ENCODE results near the gene BCL11B. TPM values are rescaled to one million over a fixed set of nuclear protein-coding genes. Genes with fewer than 3 reads are reported as not detected.

Gene BCL11B
- total and polyA plus RNA-seq, 12 donors = 0.03 to 1.9 (median 0.11) TPM; not detected in 2

- peaks cover 0 to 40% (median 22%) of the 10 kb centered on the region in 7 donors for H3K27me3 ChIP-seq
- no peak for TF ChIP-seq CTCF (IDR thresholded peaks at IDR 0.05)
- intact Hi-C loops (cut with DNase I) = no loop called here
Observed at GRCh38 chr14:99315197-99315596, 43.2 kb upstream of the BCL11B start.

GRCh38 chr14:99314623-99315022 is 42.6 kb upstream of the BCL11B start:
- Histone ChIP-seq H3K27ac (no peak overlapping the region), H3K4me1 (no peaks in the 10 kb centered on the region), H3K4me3 (no peak overlapping the region), H3K9me3 (peaks cover 0 to 25% (median 0%) of the 10 kb centered on the region in 11 donors), H3K27me3 (peaks cover 0 to 35% (median 17%) of the 10 kb centered on the region in 7 donors), H3K36me3 (no peaks in the 10 kb centered on the region)
- TF ChIP-seq CTCF (IDR thresholded peaks at IDR 0.05) = no peak
- DNase-seq (no peak), ATAC-seq (no peak)
- 67 to 68% methylated on average over 9 of the region's 9 CpGs for WGBS, 2 donors
- intact Hi-C loops (cut with DNase I) = no loop called here

More at GRCh38 chr14:99315197-99315596, 43.2 kb upstream of the BCL11B start:
- Histone ChIP-seq H3K4me3 (no peak overlapping the region), H3K27ac (no peak overlapping the region), H3K36me3 (no peaks in the 10 kb centered on the region), H3K9me3 (peaks cover 0 to 20% (median 0%) of the 10 kb centered on the region in 11 donors), H3K4me1 (no peaks in the 10 kb centered on the region)
- DNase-seq (no peak), ATAC-seq (no peak)
- 70 to 72% methylated on average over 8 of the region's 8 CpGs for WGBS, 2 donors

GRCh38 chr14:99313234-99313633 is 41.2 kb upstream of the BCL11B start:
- ATAC-seq (no peak), DNase-seq (no peak)
- 83 to 96% methylated on average over 1 of the region's 1 CpG for WGBS, 2 donors
- intact Hi-C loops (cut with DNase I) = no loop called here
- peaks cover 0 to 25% (median 14%) of the 10 kb centered on the region in 7 donors for H3K27me3 ChIP-seq
- no peaks in the 10 kb centered on the region for H3K36me3 ChIP-seq
- H3K27ac ChIP-seq = no peak overlapping the region
- no peak overlapping the region for H3K4me3 ChIP-seq
- TF ChIP-seq CTCF (IDR thresholded peaks at IDR 0.05) = no peak
- H3K9me3 ChIP-seq = peaks cover 0 to 26% (median 0%) of the 10 kb centered on the region in 11 donors
- no peaks in the 10 kb centered on the region for H3K4me1 ChIP-seq

GRCh38 chr14:99312106-99312505 is 40.1 kb upstream of the BCL11B start:
- Histone ChIP-seq H3K36me3 (no peaks in the 10 kb centered on the region), H3K4me1 (no peaks in the 10 kb centered on the region), H3K27me3 (peaks cover 0 to 17% (median 10%) of the 10 kb centered on the region in 7 donors), H3K27ac (no peak overlapping the region), H3K9me3 (peaks cover 0 to 28% (median 0%) of the 10 kb centered on the region in 11 donors), H3K4me3 (no peak overlapping the region)
- ATAC-seq (no peak), DNase-seq (no peak)
- intact Hi-C loops (cut with DNase I) = no loop called here
- no peak for TF ChIP-seq CTCF (IDR thresholded peaks at IDR 0.05)
- 93 to 94% methylated on average over 7 of the region's 7 CpGs for WGBS, 2 donors

All from heart right ventricle (tissue), 16 donors.